Peyer's patch (tissue), 4 donors: Measurements from ENCODE around the gene CDC23.

Experiments
- CTCF ChIP-seq, 6 experiments: fragments of 450-650 bp in 4 of 6; fragments of 200-600 bp in 2 of 6; sonication (generic) in 1 of 6; IDR thresholded peaks; one replicate each; pipeline ENCODE4 v1.5.1; 2017 to 2019; ENCODE audit warnings: antibody characterized with exemption in 6 of 6, mild to moderate bottlenecking in 3 of 6, moderate library complexity in 1 of 6
- POLR2A ChIP-seq, 2 donors: fragments of 450-650 bp; IDR thresholded peaks; one replicate each; pipeline ENCODE4 v1.5.1; 2017; ENCODE audit warnings: antibody characterized with exemption in 2 of 2, mild to moderate bottlenecking in 2 of 2, moderate library complexity in 2 of 2

DNA sequence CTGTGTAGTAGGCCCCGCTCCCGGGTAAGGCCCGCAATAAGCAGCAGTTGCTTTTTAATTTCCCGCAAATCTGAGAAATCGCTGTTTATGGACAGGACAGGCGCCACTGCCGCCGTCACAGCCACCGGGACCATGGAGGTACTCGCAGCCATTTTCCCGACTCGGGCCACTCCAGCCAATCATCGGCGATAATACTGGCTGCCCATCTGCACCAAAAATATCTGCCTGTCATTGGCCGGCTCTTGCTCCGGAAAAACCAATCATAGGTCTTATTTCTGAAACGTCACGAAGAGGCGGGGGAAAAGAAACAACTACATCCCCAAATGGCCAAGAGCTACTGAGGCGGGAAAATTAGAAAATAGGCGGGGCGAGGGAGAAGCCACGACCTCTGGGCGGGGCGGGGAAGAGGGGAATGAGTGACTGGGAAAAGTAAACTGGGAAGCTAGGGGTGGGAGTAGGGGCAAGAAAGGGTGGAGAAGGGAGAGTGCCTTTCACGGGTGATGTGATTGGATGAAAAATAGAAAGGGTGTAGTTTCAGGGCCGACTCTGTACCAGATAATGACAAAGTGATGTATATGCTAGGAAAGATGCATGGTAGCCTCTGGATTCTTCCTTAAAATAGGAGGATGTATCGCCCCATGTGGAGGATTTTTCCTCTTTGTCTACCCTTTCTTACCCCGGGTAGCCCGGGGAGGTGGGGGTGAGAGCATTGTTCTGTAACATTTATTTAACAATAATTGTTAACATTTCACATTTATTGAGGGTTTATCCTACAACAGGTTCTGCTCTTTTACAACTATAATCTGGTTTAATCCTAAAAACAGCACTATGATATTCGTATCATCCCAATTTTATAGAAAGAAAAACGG lies at the start of gene CDC23:
- no peak for TF ChIP-seq CTCF (IDR thresholded peaks at IDR 0.05)
- TF ChIP-seq POLR2A (IDR thresholded peaks at IDR 0.05) = peak in 1 of 2 donors; percentile 26
